Peyer's patch (tissue), 4 donors: ENCODE data around the gene OR4L1. TPM values are rescaled to one million over a fixed set of nuclear protein-coding genes. Genes with fewer than 3 reads are reported as not detected.

Source experiments
- small RNA-seq, 2 donors: library from RNA; depleted of rRNA; stranded (forward); fragments of <200 nt; gene quantifications; one replicate each; pipeline ENCODE3, GENCODE V24; 2016
- total RNA-seq, 4 donors: library from RNA; depleted of rRNA; stranded (reverse); fragments of >200 nt; gene quantifications; one replicate each; pipeline ENCODE4 v1.1.0, GENCODE V29; 2016

Gene OR4L1
- total RNA-seq, 4 donors from 2014 or later: not detected

Small RNA genes within 50 kb of the gene (small RNA-seq; reads per million reads assigned to genes)
- 0 reads per million in 2 donors for gene RNA5SP380

Other genes starting within 250 kb of the OR4L1 start
- gene OR4K2, start 184.9 kb upstream of the OR4L1 start, total RNA-seq: not detected
- not detected for gene OR4K5, start 139.4 kb upstream of the OR4L1 start, total RNA-seq
- not detected for gene OR4K1, start 129.1 kb upstream of the OR4L1 start, total RNA-seq
- not detected for gene OR4K15, start 84.5 kb upstream of the OR4L1 start, total RNA-seq
- not detected for gene OR4Q2, start 57.9 kb upstream of the OR4L1 start, total RNA-seq
- gene OR4K14, start 40.7 kb upstream of the OR4L1 start, total RNA-seq: not detected
- gene OR4K13, start 24.0 kb upstream of the OR4L1 start, total RNA-seq: not detected
- gene OR4K17, start 50.7 kb downstream of the OR4L1 start, total RNA-seq: not detected
- not detected for gene OR4N5, start 78.8 kb downstream of the OR4L1 start, total RNA-seq
- not detected for gene OR11G2, start 130.9 kb downstream of the OR4L1 start, total RNA-seq
- not detected for gene OR11H6, start 163.7 kb downstream of the OR4L1 start, total RNA-seq
- not detected for gene OR11H7, start 168.9 kb downstream of the OR4L1 start, total RNA-seq
- not detected for gene OR11H4, start 179.2 kb downstream of the OR4L1 start, total RNA-seq
- gene TTC5, start 245.9 kb downstream of the OR4L1 start, total RNA-seq: 10 to 100 TPM in 3 of 4 donors, 1 to 10 TPM in 1; 9.1 to 13.2 (median 11.6) TPM